ENCODE data around the gene OSBPL9.
"Not testable (repeated sequence)": the region's sequence is repeated elsewhere in the genome, so short reads cannot be mapped to it uniquely, and the experiment has no call there.

Gene OSBPL9

GRCh38 chr1:51663105-51663504 is 46.2 kb downstream of the OSBPL9 start:
- DNase-seq (ENCODE audit: low read depth in 3 of 3, low spot score in 1 of 3), result no peak

- no peak for DNase-seq (ENCODE audit: low read depth in 3 of 3, low spot score in 1 of 3)
Measured at GRCh38 chr1:51663721-51664120, 46.8 kb downstream of the OSBPL9 start.

GRCh38 chr1:51664421-51665240 is 47.7 kb downstream of the OSBPL9 start:
- DNase-seq (ENCODE audit: low read depth in 3 of 3, low spot score in 1 of 3), result no peak

- no peak for DNase-seq (ENCODE audit: low read depth in 3 of 3, low spot score in 1 of 3)
Measured at GRCh38 chr1:51666478-51666877, 49.6 kb downstream of the OSBPL9 start.

- DNase-seq (ENCODE audit: low read depth in 3 of 3, low spot score in 1 of 3), result no peak
Measured at GRCh38 chr1:51667561-51667960, 50.7 kb downstream of the OSBPL9 start.

GRCh38 chr1:51669272-51669671 is 52.4 kb downstream of the OSBPL9 start:
- DNase-seq (ENCODE audit: low read depth in 3 of 3, low spot score in 1 of 3), result no peak

- no peak for DNase-seq (ENCODE audit: low read depth in 3 of 3, low spot score in 1 of 3)
Measured at GRCh38 chr1:51669816-51670215, 52.9 kb downstream of the OSBPL9 start.

GRCh38 chr1:51671527-51672325 is 54.8 kb downstream of the OSBPL9 start:
- no peak for DNase-seq (ENCODE audit: low read depth in 3 of 3, low spot score in 1 of 3)

GRCh38 chr1:51673279-51673678 is 56.4 kb downstream of the OSBPL9 start:
- no peak for DNase-seq (ENCODE audit: low read depth in 3 of 3, low spot score in 1 of 3)

GRCh38 chr1:51675177-51675780 is 58.4 kb downstream of the OSBPL9 start:
- no peak for DNase-seq (ENCODE audit: low read depth in 3 of 3, low spot score in 1 of 3)

- DNase-seq (ENCODE audit: low read depth in 3 of 3, low spot score in 1 of 3), result no peak
Measured at GRCh38 chr1:51679435-51679834, 62.5 kb downstream of the OSBPL9 start.

GRCh38 chr1:51684776-51685175 is 67.9 kb downstream of the OSBPL9 start:
- no peak for DNase-seq (ENCODE audit: low read depth in 3 of 3, low spot score in 1 of 3)

- DNase-seq (ENCODE audit: low read depth in 3 of 3, low spot score in 1 of 3), result no peak
Measured at GRCh38 chr1:51686450-51686849, 69.6 kb downstream of the OSBPL9 start.

GRCh38 chr1:51689075-51689440 is 72.2 kb downstream of the OSBPL9 start:
- no peak for DNase-seq (ENCODE audit: low read depth in 3 of 3, low spot score in 1 of 3)

- DNase-seq (ENCODE audit: low read depth in 3 of 3, low spot score in 1 of 3), result no peak
Measured at GRCh38 chr1:51689643-51690042, 72.8 kb downstream of the OSBPL9 start.

GRCh38 chr1:51690285-51690961 is 73.5 kb downstream of the OSBPL9 start:
- no peak for DNase-seq (ENCODE audit: low read depth in 3 of 3, low spot score in 1 of 3)

GRCh38 chr1:51691920-51692319 is 75.0 kb downstream of the OSBPL9 start:
- DNase-seq (ENCODE audit: low read depth in 3 of 3, low spot score in 1 of 3), result no peak

GRCh38 chr1:51693419-51694155 is 76.7 kb downstream of the OSBPL9 start:
- DNase-seq (ENCODE audit: low read depth in 3 of 3, low spot score in 1 of 3), result no peak

GRCh38 chr1:51697166-51697565 is 80.3 kb downstream of the OSBPL9 start:
- no peak for DNase-seq (ENCODE audit: low read depth in 3 of 3, low spot score in 1 of 3)

GRCh38 chr1:51699391-51699790 is 82.5 kb downstream of the OSBPL9 start:
- DNase-seq (ENCODE audit: low read depth in 3 of 3, low spot score in 1 of 3), result no peak

GRCh38 chr1:51701782-51702181 is 84.9 kb downstream of the OSBPL9 start:
- DNase-seq (ENCODE audit: low read depth in 3 of 3, low spot score in 1 of 3), result not testable (repeated sequence)
